ENCODE results near the gene TCEA2. TPM values are rescaled to one million over a fixed set of nuclear protein-coding genes. Genes with fewer than 3 reads are reported as not detected.

The TCEA2 gene
- total and polyA plus RNA-seq, 2 of the 13 experiments (the other 11 are each of a cell fraction or from before 2014, with no cell fraction given): 28.1 to 33.7 TPM

DNA sequence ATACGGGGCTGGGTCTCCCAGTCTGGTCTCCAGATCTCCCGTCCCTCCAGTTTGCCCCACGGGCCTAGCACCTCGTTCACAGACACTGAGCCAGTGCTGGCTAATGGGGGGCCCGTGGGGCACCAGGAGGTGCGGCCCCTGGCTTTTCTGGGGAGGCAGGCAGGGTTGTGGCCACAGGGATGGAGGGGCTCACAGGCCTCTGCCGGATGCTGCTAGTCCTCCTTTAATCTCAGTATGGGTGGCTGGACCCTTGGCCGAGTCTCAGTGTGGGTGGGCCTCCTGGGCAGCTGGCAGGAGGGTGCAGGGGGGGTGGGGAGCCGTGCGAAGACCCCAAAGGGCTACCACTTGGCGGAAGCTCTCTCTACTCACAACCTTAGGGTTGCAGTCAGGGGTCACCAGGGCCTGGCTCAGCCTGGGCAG, 12.0 kb upstream of the TCEA2 start (continued):
- TF ChIP-seq ZNF407 (CRISPR knock-in tag; IDR thresholded peaks at IDR 0.05; ENCODE audit: not compliant biosample characterization) (no peak), ZNF839 (CRISPR knock-in tag; IDR thresholded peaks at IDR 0.05; ENCODE audit: borderline replicate concordance) (no peak), YEATS2 (CRISPR knock-in tag; IDR thresholded peaks at IDR 0.05; ENCODE audit: borderline replicate concordance) (no peak), POLR2A (IDR thresholded peaks at IDR 0.05; ENCODE audit: insufficient read depth in 1 of 2, low read depth in 2 of 2, low read length in 2 of 2) (no peak), ZNF296 (CRISPR knock-in tag; conservative IDR thresholded peaks at IDR 0.05) (peak; percentile 0; the same call in 1 of the 2 replicates), PBX2 (CRISPR knock-in tag; IDR thresholded peaks at IDR 0.05) (no peak), LBX2 (CRISPR knock-in tag; IDR thresholded peaks at IDR 0.05; ENCODE audit: borderline replicate concordance) (peak; percentile 74; the same call in 1 of the 2 replicates), TOE1 (CRISPR knock-in tag; IDR thresholded peaks at IDR 0.05) (no peak), SRSF4 (IDR thresholded peaks at IDR 0.05; ENCODE audit: low read depth, low read length, poor library complexity, severe bottlenecking) (no peak), ZNF720 (CRISPR knock-in tag; IDR thresholded peaks at IDR 0.05) (no peak), SIX4 (CRISPR knock-in tag; IDR thresholded peaks at IDR 0.05) (no peak), SMAD9 (CRISPR knock-in tag; IDR thresholded peaks at IDR 0.05) (0 out of 2 replicates have a peak, but pooled peaks have one; percentile 49), FOXK1 (CRISPR knock-in tag; IDR thresholded peaks at IDR 0.05; ENCODE audit: borderline replicate concordance, low read depth) (no peak), TP53 (CRISPR knock-in tag; conservative IDR thresholded peaks at IDR 0.05) (no peak), ZNF761 (CRISPR knock-in tag; conservative IDR thresholded peaks at IDR 0.05) (no peak), RFX5 (IDR thresholded peaks at IDR 0.05; ENCODE audit: low read depth, low read length) (no peak)
- TF ChIP-seq, protein P1, sequence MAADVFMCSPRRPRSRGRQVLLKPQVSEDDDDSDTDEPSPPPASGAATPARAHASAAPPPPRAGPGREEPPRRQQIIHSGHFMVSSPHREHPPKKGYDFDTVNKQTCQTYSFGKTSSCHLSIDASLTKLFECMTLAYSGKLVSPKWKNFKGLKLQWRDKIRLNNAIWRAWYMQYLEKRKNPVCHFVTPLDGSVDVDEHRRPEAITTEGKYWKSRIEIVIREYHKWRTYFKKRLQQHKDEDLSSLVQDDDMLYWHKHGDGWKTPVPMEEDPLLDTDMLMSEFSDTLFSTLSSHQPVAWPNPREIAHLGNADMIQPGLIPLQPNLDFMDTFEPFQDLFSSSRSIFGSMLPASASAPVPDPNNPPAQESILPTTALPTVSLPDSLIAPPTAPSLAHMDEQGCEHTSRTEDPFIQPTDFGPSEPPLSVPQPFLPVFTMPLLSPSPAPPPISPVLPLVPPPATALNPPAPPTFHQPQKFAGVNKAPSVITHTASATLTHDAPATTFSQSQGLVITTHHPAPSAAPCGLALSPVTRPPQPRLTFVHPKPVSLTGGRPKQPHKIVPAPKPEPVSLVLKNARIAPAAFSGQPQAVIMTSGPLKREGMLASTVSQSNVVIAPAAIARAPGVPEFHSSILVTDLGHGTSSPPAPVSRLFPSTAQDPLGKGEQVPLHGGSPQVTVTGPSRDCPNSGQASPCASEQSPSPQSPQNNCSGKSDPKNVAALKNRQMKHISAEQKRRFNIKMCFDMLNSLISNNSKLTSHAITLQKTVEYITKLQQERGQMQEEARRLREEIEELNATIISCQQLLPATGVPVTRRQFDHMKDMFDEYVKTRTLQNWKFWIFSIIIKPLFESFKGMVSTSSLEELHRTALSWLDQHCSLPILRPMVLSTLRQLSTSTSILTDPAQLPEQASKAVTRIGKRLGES (CRISPR knock-in tag; IDR thresholded peaks at IDR 0.05; ENCODE audit: borderline replicate concordance): no peak
